Activated CD4-positive, alpha-beta T cell treated with anti-CD3 and anti-CD28 coated beads, Interleukin-2, amount 50 U/mL, for 24 hours (primary cell): ENCODE measurements around the gene INPP5A.

ENCODE experiments used
- DNase-seq, 2 donors: peaks; one replicate each; pipeline ENCODE4 v3.0.0-alpha.2; 2020; ENCODE audit warnings: low read depth in 1 of 2, low spot score in 1 of 2

Gene INPP5A

GRCh38 chr10:132534391-132535064 is 3.1 kb upstream of the INPP5A start:
- no peak for DNase-seq

DNA sequence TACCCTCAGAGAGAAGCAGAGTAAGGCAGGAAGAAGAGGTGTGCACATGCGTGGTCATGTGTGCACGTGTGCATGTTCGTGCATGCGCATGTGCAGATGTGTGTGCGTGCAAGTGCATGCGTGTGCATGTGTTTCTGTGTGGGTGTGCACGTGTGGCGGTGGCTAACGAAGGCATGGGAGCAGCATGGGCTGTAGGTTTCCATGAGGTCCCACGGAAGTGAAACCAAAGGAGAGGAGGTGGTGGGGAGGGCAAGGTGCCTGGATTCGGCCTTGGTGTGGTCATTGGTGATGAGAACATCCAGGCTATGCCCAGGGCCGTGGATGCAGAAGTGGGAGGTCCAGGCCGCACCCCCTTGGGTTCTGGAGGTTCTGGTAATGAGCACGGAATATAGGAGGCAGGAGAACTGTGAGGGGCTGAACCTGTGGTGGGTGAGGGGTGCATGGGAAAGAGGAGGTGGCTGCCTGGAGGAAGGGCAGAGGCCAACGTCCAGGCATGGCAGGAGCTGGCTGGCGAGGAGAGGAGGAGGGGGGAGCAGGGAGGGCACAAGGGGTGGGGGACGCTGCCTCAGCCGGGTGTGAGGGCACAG is 2.4 kb upstream of the INPP5A start:
- no peak for DNase-seq

DNA sequence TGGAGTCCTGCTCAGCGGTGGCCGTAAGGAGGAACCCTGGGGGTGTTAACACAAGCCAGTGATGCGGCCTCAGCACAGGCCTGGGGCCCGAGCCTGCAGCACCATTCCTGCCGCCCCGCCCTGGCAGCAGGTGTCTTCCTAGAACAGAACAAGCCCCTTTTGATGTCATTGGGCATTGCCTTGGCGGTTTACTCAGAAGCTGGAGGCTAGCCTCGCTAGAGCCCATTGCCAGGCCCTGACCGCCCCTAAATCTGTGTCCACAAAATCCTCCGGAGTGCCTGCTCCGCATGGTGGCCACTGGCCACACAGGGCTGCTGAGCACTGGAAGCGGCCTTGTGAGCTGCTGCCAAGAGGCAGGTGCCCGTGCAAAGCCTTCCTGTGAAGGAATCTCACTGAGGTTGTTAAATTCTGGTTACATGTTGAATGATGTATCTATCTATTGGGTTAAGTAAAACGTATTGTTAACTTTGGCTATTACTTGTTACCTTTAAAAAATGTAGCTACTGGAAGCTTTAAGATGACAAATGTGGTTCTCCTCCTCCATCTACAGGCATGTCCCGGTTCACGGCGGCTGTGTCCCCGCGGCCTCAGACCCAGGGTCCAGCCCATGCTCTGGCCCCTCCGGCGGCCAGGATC is 1.2 kb upstream of the INPP5A start:
- no peak for DNase-seq

DNA sequence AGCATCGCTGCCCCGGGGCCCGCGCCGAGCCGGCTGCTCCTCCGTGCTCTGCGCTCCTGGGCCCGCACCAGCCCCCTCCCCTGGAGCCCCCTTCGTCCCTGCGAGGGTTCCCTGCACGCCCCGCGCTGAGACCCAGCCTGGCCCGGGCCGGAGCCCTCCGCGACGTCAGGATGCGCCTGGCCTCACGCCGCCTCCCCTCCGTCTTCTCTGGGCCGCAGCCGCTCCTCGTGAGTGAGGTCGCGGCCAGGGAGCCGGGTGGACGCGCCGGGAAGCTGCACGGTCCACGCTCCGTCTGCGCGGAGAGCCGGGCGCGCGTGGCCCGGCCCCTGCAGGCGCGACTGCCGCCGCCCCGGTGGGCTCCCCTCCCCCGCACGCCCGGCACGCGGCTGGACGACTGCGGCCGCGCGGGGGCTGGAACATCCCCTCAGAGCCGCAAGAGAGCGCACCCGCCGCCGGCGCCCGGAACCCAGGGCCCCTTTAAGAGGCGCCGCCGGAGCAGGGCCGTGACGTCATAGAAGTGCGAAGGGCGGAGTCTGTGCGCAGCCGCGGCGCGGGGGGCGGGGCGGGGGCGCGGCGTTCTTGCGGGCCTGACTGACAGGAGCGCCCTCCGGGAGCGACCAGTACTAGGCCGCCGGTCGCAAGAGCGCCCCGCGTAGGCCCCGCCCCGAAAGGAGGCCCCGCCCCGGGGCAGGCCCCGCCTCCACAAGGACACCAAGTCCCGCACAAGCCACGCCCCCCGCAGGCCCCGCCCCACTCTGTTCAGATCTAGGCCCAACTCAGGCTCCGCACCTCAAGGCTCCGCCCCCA is 507 bp upstream of the INPP5A start:
- DNase-seq: peak; percentile 100

DNA sequence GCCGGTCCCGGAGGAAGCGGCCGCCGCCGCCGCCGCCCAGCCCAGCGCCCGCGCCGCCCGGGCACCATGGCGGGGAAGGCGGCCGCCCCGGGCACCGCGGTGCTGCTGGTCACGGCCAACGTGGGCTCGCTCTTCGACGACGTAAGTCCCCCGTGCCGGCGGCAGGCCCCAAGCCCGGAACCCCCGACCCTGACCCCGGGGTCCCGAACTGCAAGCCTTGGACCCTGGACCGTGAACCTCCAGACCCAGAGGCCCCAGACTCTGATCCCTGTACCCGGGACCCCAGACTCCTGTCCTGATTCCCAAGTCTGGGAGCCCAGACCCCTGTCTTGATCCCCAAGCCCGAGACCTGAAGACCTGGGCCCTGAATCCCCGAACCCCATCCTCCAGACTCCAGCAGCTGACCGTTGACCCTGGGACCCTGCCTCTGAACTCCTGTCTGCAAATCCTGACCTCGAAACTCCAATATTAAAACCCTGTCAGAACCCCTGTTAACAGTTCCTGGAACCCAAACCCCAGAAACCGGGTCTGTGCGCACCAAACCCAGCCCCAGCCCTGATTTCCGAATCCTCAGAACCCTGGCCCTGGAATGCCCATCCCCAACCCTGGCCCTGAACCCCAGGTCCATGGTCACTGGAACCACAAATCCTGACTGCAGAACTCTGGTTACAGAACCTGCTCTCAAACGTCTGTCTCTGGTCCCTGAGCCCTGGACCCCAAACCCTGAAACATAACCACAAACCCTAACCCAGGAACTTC is 623 bp downstream of the INPP5A start:
- no peak for DNase-seq

- DNase-seq: no peak
Observed at GRCh38 chr10:132538790-132539421, 1.3 kb downstream of the INPP5A start.

DNA sequence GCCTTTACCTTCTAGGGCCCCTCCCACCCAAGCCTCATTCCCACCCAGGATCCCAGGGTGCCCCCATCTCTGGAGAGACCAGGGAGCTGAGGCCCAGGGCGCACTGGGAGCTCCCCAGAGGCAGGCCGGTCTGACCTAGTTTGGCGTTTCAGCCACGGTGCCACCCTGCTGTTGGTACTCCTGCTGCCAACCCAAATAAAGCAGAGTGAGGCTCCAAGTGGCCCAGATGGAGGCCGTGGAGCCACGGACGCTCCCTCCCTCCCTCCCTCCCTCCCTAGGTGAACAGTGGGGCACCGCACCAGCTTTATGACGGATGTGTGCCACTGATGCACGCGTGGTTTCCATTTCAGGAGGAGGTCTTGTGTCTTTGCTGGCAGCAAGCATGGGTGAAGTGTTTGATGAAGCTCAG is 1.8 kb downstream of the INPP5A start:
- peak in 1 of 2 donors; percentile 25 for DNase-seq

DNA sequence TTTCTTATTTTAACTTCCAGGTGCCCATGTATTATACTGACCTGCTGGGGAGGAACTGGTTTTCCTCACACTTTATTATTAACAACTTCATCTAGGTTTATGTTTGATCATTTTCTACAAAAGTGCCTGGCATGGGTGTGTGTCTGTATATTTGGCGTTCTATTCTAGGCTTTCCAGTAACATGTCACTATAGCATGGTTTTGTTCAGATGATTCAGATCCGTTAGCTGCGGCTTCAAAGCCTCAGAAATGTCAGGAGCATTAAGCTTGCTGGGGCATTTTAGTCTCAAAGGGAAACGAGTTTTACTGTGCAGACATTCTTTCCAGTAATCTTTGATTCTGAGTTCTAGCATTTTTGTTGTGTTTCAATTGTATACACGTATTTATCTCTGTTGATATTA is 2.3 kb downstream of the INPP5A start:
- DNase-seq: peak in 1 of 2 donors; percentile 37

- no peak for DNase-seq
Observed at GRCh38 chr10:132540456-132540855, 2.9 kb downstream of the INPP5A start.

DNA sequence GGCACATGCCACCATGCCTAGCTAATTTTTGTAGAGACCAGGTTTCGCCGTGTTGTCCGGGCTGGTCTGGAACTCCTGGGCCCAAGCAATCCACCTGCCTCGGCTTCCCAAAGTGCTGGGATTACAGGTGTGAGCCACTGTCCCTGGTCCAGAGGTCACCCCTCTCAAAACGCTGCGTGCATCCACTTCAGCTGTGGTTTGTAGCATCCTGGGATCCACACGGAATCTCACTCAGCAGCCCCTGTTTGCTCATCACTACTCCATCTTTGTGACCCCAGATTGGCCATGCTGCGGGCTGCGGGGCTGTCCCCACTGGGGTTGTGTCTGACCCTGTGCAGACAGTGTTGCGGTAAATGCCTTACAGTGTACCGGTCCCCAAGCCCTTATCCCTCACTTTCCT is 3.5 kb downstream of the INPP5A start:
- no peak for DNase-seq

- no peak for DNase-seq
Observed at GRCh38 chr10:132541601-132542011, 4.0 kb downstream of the INPP5A start.

DNA sequence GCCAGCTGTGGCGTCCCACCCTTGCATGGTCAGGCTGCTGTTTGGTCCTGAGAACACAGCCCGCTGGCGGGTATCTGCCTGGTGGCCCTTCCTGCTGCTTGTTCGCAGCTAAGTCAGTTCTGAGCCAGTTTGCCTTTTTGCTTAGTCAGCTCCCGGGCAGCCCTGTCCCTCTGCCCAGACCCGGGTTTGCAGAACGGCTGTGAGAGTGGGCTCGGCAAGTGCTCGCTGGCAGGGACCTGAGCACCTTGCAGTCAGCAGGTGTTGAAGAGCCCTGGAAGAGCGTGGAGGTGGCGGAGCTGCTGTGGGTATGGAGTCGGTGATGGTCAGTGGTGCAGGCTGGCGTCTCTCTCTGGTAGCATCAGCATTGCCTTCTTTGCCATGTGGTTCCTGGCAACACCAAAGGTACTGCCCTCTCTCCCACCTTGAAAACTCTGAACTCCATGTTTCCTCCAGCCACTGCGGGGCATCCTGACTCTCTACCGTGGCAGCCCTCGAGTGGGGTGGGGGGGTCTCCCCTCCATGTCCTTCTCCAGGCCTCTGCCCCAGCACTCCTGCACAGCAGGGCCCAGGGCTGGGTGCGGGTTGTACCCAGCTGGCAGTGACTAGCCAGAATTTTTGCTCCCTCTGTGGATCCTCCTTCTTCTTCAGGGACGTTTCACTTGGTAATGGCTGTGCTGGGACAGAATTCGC is 4.6 kb downstream of the INPP5A start:
- DNase-seq: no peak

GRCh38 chr10:132542819-132543218 is 5.2 kb downstream of the INPP5A start:
- no peak for DNase-seq

DNA sequence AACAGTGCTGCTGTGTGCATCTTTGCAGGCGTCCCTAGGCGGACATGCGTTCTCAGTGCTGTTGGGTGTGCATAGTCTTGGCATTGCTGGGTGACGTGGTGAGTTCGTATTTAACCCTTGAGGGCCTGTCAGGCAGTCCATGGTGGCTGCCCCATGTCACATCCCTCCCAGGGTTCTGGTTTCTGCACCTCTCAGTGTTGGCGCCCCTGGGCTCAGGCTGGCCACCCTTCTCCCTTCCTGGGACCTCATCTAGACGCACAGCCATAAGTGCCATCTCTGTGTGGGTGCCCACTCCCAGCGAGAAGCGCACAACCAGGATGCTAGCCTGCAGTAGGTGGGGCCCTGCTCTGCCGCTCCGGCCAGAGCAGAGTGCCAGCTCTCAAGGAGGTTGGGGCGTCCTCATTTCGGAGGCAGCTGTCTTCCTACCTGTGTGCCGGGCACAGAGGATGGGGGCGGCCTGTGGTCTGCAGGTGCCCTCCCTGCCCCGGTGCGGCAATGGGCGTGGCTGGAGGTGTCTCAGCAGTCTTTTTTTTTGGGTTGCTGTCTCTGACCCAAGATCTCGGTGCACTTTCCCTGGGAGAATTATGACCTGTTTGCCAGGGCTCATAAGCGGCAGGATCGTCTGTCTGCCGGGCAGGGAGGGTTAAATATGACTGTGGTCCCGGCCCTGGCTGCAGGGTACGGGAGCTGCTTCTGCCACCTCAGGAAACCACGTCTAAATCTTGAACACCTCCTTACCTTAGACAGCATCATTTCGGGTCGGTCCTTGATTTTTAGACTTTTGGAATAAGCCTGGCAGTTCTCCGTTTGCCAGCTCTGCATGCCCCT is 6.5 kb downstream of the INPP5A start:
- DNase-seq: no peak

DNA sequence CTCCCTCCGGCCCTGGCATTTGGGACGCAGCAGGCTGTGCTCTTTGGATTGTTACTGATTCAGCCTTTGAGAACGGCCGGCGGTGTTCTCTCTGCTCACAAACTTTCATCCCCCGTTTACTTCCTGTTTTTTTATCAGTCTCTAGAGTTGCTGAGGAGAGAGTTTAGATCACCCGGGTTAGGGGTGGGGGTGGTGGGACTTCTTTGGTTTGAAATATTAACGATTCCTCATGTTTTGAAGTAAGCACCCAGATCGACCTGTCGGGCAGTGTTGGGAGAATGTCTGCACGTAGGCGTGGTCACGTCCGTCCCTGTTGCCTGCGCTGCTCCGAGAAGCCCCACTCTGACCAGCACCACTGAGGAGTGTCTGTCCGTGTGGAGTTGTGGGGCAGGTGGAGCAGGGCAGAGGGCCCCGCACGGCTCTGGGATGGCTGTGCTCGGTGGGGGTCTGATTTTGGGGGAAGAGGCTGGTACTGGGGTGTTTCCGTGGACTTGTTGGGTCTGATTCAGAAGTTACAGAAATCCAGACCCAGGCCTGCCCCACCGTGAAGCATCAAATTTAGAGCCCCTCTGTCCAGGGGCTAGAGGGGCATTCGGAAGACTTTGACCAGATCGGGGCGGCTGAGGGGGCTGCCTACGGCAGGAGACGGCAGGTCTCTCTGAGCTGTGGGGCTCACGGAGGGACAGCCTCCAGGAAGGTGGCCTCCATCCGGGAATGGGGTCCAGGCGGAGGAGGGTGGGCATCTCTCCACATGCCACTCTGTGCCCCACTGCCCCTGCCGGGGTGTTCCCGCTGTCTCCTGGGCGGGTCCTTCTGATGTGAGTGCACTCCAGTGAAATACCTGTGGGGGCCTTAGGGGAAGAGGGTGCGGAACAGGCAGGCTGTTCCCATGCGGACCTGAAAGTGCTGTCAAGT is 7.4 kb downstream of the INPP5A start:
- no peak for DNase-seq

DNA sequence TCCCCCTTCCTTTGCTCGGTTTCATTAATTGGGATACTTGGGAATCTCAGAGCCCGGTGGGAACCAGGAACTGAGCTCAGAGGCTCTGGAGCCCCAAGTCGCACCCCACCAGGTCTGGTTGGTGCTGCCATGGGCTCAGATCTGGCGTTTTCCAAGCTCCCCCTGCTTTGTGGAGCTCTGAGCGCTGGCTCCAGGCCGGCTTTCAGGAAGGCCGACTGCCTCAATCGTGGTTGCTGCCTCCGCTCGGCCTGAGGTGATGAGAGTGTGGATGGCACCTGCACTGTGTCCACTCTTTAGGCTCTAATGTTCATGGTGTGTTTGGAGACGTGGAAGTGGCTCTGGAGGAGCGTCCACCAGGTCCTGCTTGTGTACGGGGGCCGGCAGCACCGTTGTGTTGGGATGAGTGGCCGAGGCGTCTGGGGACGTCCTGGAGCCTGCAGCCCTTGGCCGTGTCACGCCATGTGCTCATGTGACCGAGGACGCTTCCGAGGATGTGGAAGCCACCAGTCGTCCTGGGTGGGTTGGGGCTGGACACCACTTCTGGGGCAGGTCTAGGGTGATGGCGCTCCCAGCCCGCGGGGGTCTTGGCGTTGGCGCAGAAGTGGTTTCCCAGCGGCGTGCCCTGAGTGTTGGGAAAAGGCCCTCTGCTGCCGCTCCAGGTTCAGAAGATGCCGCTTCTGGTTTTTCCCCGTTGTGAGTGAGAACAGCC is 8.2 kb downstream of the INPP5A start:
- no peak for DNase-seq
